ENCODE measurements around the gene IDH2. TPM values are rescaled to one million over a fixed set of nuclear protein-coding genes. Genes with fewer than 3 reads are reported as not detected.
"Not testable (repeated sequence)": the region's sequence is repeated elsewhere in the genome, so short reads cannot be mapped to it uniquely, and the experiment has no call there.

The IDH2 gene
- total RNA-seq, 4 donors from 2014 or later: 29.4 to 49.6 (median 33.5) TPM

DNA sequence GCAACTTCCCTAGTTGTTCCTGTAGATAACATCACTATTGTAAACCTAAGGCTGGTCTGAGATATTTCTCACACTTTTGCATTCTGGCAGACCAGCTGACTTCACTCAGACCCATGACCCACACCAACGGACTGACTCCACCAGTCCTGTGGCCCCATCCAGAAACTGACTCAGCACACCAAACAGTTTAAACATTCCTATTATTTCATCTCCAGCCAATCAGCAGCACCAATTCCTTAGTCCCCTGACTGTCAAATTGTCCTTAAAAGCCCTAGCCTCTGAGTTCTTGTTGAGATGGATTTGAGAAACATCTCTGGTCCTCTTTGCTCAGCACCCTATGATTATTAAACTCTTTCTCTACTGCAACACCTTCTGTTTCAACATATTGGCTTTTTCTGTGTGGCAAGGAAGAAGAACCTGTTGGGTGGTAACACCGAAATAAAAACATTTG, 12.2 kb upstream of the IDH2 start:
- WGBS, 2 donors: 78 to 90% methylated on average over 2 of the region's 2 CpGs
- Histone ChIP-seq H3K4me3 (replicated peaks in 1 of 3) (no peak overlapping the region), H3K4me1 (no peaks in the 10 kb centered on the region), H3K27me3 (no peaks in the 10 kb centered on the region), H3K36me3 (no peaks in the 10 kb centered on the region), H3K27ac (no peak overlapping the region), H3K9me3 (no peaks in the 10 kb centered on the region)
- no peak for DNase-seq
- intact Hi-C loops (cut with DNase I): no loop called here
- no peak for TF ChIP-seq POLR2A (IDR thresholded peaks at IDR 0.05)
- TF ChIP-seq, protein P1, sequence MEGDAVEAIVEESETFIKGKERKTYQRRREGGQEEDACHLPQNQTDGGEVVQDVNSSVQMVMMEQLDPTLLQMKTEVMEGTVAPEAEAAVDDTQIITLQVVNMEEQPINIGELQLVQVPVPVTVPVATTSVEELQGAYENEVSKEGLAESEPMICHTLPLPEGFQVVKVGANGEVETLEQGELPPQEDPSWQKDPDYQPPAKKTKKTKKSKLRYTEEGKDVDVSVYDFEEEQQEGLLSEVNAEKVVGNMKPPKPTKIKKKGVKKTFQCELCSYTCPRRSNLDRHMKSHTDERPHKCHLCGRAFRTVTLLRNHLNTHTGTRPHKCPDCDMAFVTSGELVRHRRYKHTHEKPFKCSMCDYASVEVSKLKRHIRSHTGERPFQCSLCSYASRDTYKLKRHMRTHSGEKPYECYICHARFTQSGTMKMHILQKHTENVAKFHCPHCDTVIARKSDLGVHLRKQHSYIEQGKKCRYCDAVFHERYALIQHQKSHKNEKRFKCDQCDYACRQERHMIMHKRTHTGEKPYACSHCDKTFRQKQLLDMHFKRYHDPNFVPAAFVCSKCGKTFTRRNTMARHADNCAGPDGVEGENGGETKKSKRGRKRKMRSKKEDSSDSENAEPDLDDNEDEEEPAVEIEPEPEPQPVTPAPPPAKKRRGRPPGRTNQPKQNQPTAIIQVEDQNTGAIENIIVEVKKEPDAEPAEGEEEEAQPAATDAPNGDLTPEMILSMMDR (IDR thresholded peaks at IDR 0.05): no peak

DNA sequence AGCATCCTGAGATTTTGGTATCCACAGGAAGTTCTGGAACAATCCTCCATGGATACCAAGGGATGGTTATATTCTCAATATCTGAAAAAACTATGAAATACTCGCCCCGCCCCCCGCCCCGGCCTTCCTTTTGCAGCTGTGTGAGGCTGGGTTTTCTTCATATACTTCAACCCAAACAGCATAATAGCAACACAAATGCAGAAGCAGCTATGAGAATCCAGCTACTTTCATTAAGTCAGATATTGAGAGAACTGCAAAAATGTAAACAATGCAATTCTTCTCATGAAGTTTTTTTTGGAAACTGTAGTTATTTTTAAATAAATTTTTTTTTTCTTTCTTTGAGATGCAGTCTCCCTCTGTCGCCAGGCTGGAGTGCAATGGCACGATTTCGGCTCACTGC, 10.9 kb upstream of the IDH2 start:
- no peaks in the 10 kb centered on the region for H3K9me3 ChIP-seq
- WGBS, 2 donors: 68 to 70% methylated on average over 7 of the region's 7 CpGs
- H3K27ac ChIP-seq: no peak overlapping the region
- no peak for TF ChIP-seq POLR2A (IDR thresholded peaks at IDR 0.05)
- TF ChIP-seq, protein P1 (IDR thresholded peaks at IDR 0.05): no peak
- DNase-seq: no peak
- intact Hi-C loops (cut with DNase I): no loop called here
- H3K27me3 ChIP-seq: no peaks in the 10 kb centered on the region
- H3K36me3 ChIP-seq: no peaks in the 10 kb centered on the region
- no peaks in the 10 kb centered on the region for H3K4me1 ChIP-seq
- H3K4me3 ChIP-seq (replicated peaks in 1 of 3): no peak overlapping the region

- H3K27ac ChIP-seq; H3K36me3 ChIP-seq; H3K4me1 ChIP-seq; H3K4me3 ChIP-seq (replicated peaks in 1 of 3); H3K27me3 ChIP-seq; H3K9me3 ChIP-seq; DNase-seq; intact Hi-C loops (cut with DNase I): not testable (repeated sequence)
- WGBS, 2 donors: 83 to 85% methylated on average over 3 of the region's 3 CpGs
Measured at GRCh38 chr15:90109163-90109751, 7.0 kb upstream of the IDH2 start.

GRCh38 chr15:90108038-90108437, 5.8 kb upstream of the IDH2 start:
- 80 to 95% methylated on average over 5 of the region's 5 CpGs for WGBS, 2 donors
- H3K27me3 ChIP-seq; H3K9me3 ChIP-seq; DNase-seq; intact Hi-C loops (cut with DNase I); H3K36me3 ChIP-seq; H3K27ac ChIP-seq; H3K4me3 ChIP-seq (replicated peaks in 1 of 3): not testable (repeated sequence)
- peaks cover 14 to 17% of the 10 kb centered on the region in 2 donors for H3K4me1 ChIP-seq

DNA sequence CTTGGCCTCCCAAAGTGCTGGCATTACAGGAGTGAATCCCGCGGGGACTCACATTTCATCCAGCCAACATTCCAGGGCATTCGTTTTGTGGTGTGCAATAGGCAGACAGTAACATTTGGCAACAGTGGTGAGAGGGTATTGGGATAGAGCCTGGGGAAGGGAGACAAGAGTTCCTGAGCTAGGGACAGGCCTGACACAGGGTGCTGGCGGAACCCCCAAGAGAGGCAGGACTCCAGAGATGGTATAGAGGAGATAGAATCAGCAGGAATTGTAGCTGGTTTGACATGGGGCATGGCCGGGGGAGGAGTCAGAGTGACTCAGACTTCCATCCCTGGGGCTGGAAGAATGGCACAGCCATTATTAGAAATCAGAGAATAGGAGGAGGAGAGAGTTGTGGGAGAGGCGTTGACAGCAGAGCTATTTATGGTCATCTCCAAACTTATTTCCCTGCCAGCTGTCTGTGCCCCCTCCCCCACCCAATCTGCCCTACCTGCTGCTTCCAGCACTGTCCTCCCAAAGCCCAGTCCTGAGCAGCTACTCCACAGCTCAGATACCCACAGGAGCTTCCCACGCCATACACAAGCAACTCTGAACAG, 4.4 kb upstream of the IDH2 start:
- TF ChIP-seq POLR2A (IDR thresholded peaks at IDR 0.05): no peak
- Histone ChIP-seq H3K9me3 (no peaks in the 10 kb centered on the region), H3K27ac (no peak overlapping the region), H3K4me3 (replicated peaks in 1 of 3) (no peak overlapping the region), H3K36me3 (no peaks in the 10 kb centered on the region), H3K4me1 (peaks cover 14 to 21% of the 10 kb centered on the region in 2 donors), H3K27me3 (no peaks in the 10 kb centered on the region)
- WGBS, 2 donors: 63 to 82% methylated on average over 7 of the region's 7 CpGs
- DNase-seq: no peak
- intact Hi-C loops (cut with DNase I): no loop called here

DNA sequence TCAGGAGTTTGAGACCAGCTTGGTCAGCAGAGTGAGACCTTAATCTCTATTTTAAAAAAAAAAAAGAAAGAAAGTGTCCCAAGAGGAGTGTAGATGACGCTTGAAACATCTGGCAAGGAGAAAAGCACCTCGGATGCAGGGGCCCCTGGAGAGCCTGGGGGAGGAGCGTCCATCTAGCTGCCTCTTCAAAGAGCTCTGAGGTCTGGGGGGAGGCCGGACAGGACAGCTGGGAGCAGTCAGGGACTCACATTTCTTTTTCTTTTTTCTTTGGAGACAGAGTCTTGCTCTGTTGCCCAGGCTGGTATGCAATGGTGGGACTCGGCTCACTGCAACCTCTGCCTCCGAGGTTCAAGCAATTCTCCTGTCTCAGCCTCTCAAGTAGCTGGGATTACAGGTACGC, 3.3 kb upstream of the IDH2 start:
- Histone ChIP-seq H3K9me3 (no peaks in the 10 kb centered on the region), H3K4me3 (replicated peaks in 1 of 3) (no peak overlapping the region), H3K27me3 (no peaks in the 10 kb centered on the region), H3K4me1 (peaks cover 23 to 31% of the 10 kb centered on the region in 2 donors), H3K36me3 (no peaks in the 10 kb centered on the region), H3K27ac (no peak overlapping the region)
- DNase-seq: no peak
- TF ChIP-seq, protein P1 (IDR thresholded peaks at IDR 0.05): no peak
- TF ChIP-seq POLR2A (IDR thresholded peaks at IDR 0.05): no peak
- WGBS, 2 donors: 83 to 90% methylated on average over 7 of the region's 7 CpGs
- intact Hi-C loops (cut with DNase I): no loop called here
